Stomach (tissue), 9 donors: Measurements from ENCODE around the gene ZNF33B. TPM values are rescaled to one million over a fixed set of nuclear protein-coding genes. Genes with fewer than 3 reads are reported as not detected.

Experiments used
- DNase-seq, 2 donors: peaks; one replicate each; pipeline versions ENCODE4 v3.0.0 to v3.0.0-alpha.2; 2013 to 2019
- H3K27ac ChIP-seq, 5 donors: fragments of 200-600 bp in 4 of 5; sonication (generic) in 4 of 5; one replicate each; pipeline ENCODE4 v1.5.1; 2013 to 2019; ENCODE audit warnings: mild to moderate bottlenecking in 1 of 5, moderate library complexity in 1 of 5
- H3K27me3 ChIP-seq, 3 donors: fragments of 200-600 bp; sonication (generic); one replicate each; pipeline ENCODE4 v1.5.1; 2017 to 2019; ENCODE audit warnings: mixed run types in 1 of 3
- H3K36me3 ChIP-seq, 4 donors: fragments of 200-600 bp; sonication (generic); 1 replicate in 3 of 4; 2 replicates in 1 of 4; pipeline ENCODE4 v1.5.1; 2016 to 2019
- H3K4me1 ChIP-seq, 4 donors: fragments of 200-600 bp; sonication (generic); one replicate each; pipeline ENCODE4 v1.5.1; 2016 to 2019
- H3K4me3 ChIP-seq, 4 donors: fragments of 200-600 bp; sonication (generic) in 3 of 4; one replicate each; pipeline ENCODE4 v1.5.1; 2016 to 2019; ENCODE audit warnings: mild to moderate bottlenecking in 1 of 4
- H3K9me3 ChIP-seq, 4 donors: fragments of 200-600 bp; sonication (generic); one replicate each; pipeline ENCODE4 v1.5.1; 2016 to 2019
- EP300 ChIP-seq: sonication (generic); formaldehyde crosslinking; IDR thresholded peaks from one replicate; pipeline ENCODE4 v1.6.1; 2017; ENCODE audit warnings: antibody characterized with exemption
- POLR2A ChIP-seq, 4 donors: fragments of 450-650 bp; IDR thresholded peaks; one replicate each; pipeline ENCODE4 v1.6.1; 2016; ENCODE audit warnings: antibody characterized with exemption in 4 of 4, control low read depth in 2 of 4, mild to moderate bottlenecking in 1 of 4, moderate library complexity in 1 of 4
- POLR2AphosphoS5 ChIP-seq, 3 donors: sonication (generic); formaldehyde crosslinking; IDR thresholded peaks; one replicate each; pipeline ENCODE4 v1.6.1; 2016; ENCODE audit warnings: antibody characterized with exemption in 3 of 3
- WGBS, 5 donors: extraction: QIAGEN DNeasy Blood & Tissue Kit in 3 of 5; methylation state at CpG; one replicate each; pipeline versions ENCODE4 v1.1.5 to v1.1.7; 2013 to 2018; 5-methylcytosine and 5-hydroxymethylcytosine counted together
- intact Hi-C: fragments of 100-400 bp; cut with DNase I; formaldehyde crosslinking; loops from one replicate; pipeline ENCODE4 v1.15.1; 2023; ENCODE audit warnings: low total_unique reads
- polyA plus RNA-seq, 3 donors: library from polyadenylated mRNA; stranded (reverse); fragments of 200-250 nt; gene quantifications; one replicate each; pipeline ENCODE4 v1.2.3, GENCODE V29; 2013
- small RNA-seq, 4 donors: library from RNA; depleted of rRNA; stranded (forward); fragments of <200 nt; gene quantifications; one replicate each; pipeline ENCODE3, GENCODE V24; 2016
- total RNA-seq, 5 donors: library from RNA; depleted of rRNA; stranded (reverse); fragments of >200 nt; gene quantifications; one replicate each; pipeline versions ENCODE4 v1.1.0 to v1.2.3, GENCODE V29; 2014 to 2016
- TF ChIP-seq, protein P1 (sequence below), 7 experiments: fragments of 450-650 bp in 4 of 7; fragments of 200-600 bp in 3 of 7; sonication (generic) in 3 of 7; IDR thresholded peaks; one replicate each; pipeline ENCODE4 v1.5.1; 2016 to 2019; ENCODE audit warnings: antibody characterized with exemption in 7 of 7, control low read depth in 2 of 7, mild to moderate bottlenecking in 1 of 7
- donor health status: healthy with polysubstance abuse.
- donor health status: Bipolar disorder and iron deficiency.
- donor health status: healthy.

Gene ZNF33B
- total and polyA plus RNA-seq, 8 donors = 7.0 to 67.9 (median 20.0) TPM

GRCh38 chr10:42544945-42545344 is 93.4 kb downstream of the ZNF33B start:
- H3K4me1 ChIP-seq = peaks cover 0 to under 1% (median 0%) of the 10 kb centered on the region in 4 donors
- peaks cover 0 to 84% (median 21%) of the 10 kb centered on the region in 4 donors for H3K36me3 ChIP-seq
- intact Hi-C loops = no loop called here
- TF ChIP-seq POLR2A (IDR thresholded peaks at IDR 0.05) (no peak), POLR2AphosphoS5 (IDR thresholded peaks at IDR 0.05) (no peak), EP300 (no peak)
- TF ChIP-seq, protein P1, sequence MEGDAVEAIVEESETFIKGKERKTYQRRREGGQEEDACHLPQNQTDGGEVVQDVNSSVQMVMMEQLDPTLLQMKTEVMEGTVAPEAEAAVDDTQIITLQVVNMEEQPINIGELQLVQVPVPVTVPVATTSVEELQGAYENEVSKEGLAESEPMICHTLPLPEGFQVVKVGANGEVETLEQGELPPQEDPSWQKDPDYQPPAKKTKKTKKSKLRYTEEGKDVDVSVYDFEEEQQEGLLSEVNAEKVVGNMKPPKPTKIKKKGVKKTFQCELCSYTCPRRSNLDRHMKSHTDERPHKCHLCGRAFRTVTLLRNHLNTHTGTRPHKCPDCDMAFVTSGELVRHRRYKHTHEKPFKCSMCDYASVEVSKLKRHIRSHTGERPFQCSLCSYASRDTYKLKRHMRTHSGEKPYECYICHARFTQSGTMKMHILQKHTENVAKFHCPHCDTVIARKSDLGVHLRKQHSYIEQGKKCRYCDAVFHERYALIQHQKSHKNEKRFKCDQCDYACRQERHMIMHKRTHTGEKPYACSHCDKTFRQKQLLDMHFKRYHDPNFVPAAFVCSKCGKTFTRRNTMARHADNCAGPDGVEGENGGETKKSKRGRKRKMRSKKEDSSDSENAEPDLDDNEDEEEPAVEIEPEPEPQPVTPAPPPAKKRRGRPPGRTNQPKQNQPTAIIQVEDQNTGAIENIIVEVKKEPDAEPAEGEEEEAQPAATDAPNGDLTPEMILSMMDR (IDR thresholded peaks at IDR 0.05) = no peak
- H3K27me3 ChIP-seq = no peaks in the 10 kb centered on the region
- no peak overlapping the region for H3K27ac ChIP-seq
- no peak overlapping the region for H3K4me3 ChIP-seq
- no peak for DNase-seq
- peaks cover 13 to 72% (median 42%) of the 10 kb centered on the region in 4 donors for H3K9me3 ChIP-seq

GRCh38 chr10:42543840-42544372 is 94.5 kb downstream of the ZNF33B start:
- intact Hi-C loops = no loop called here
- H3K27ac ChIP-seq = no peak overlapping the region
- no peak for TF ChIP-seq POLR2A (IDR thresholded peaks at IDR 0.05)
- TF ChIP-seq POLR2AphosphoS5 (IDR thresholded peaks at IDR 0.05) = no peak
- TF ChIP-seq EP300 = no peak
- TF ChIP-seq, protein P1 (IDR thresholded peaks at IDR 0.05) = no peak
- H3K27me3 ChIP-seq = no peaks in the 10 kb centered on the region
- 80 to 93% (median 88%) methylated on average over 5 of the region's 5 CpGs for WGBS, 5 donors
- no peak overlapping the region for H3K4me3 ChIP-seq
- H3K9me3 ChIP-seq = peaks cover 20 to 82% (median 52%) of the 10 kb centered on the region in 4 donors
- H3K36me3 ChIP-seq = peaks cover 6 to 85% (median 28%) of the 10 kb centered on the region in 4 donors
- DNase-seq = no peak
- no peaks in the 10 kb centered on the region for H3K4me1 ChIP-seq

Small RNAs within 50 kb of the gene (small RNA-seq; reads per million reads assigned to genes)
- gene AL022345.1 (0 reads per million in 4 donors), gene AL022345.2 (0 reads per million in 4 donors), gene AL022345.3 (0 reads per million in 4 donors), gene FXYD6P1 (0 reads per million in 4 donors), gene RNU6-1170P (0 reads per million in 4 donors)

Other genes with a start within 250 kb of the ZNF33B start
- gene BMS1, start 144.2 kb upstream of the ZNF33B start, total RNA-seq = 10 to 100 TPM in 3 of 5 donors, 1 to 10 TPM in 2; 1.8 to 33.9 (median 15.2) TPM
- 1 to 10 TPM; 5.7 to 6.9 (median 6.5) TPM for gene BMS1, start 144.2 kb upstream of the ZNF33B start, polyA plus RNA-seq